Stimulated activated CD4-positive, alpha-beta T cell treated with anti-CD3 and anti-CD28 coated beads, Interleukin-15, amount 100 ng/mL, for 24 hours (primary cell): Measurements from ENCODE around the gene EWSR1.

ENCODE experiments used
- DNase-seq: peaks from one replicate; pipeline ENCODE4 v3.0.0-alpha.2; 2020

The EWSR1 gene

DNA sequence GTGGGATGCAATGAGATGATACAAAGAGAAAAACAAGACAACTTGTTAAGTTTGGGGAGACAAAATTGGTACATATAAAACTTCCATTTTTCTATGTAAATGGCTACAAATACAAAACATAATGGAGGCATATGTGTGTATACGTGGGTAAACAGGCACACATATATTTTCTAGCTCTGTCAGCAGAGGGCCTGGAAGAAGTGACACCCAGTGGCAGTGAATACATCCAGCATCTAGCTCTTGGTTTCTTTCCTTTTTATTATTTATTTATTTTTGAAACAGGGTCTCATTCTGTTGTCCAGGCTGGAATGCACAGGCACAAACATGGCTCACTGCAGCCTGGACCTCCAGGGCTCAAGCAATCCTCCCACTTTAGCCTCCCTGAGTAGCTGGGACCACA, 52.5 kb downstream of the EWSR1 start:
- DNase-seq: no peak

DNA sequence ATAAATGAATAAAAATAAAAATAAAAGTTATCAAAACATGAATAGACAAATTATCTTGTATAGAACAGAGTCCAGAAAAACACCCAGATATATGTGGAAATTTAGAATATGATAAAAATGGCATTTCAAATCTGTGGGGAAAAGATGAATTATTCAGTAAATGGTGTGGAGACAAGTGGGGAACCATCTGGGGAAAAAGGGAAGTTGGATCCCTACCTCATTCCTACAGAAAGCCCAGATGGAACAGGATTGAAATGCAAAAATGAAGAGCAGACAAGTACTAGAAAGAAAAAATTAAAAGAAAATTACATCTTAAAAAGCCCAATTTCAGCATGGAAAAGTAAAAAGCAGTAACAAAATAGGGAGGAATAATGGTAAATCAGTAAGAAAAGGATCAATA, 55.6 kb downstream of the EWSR1 start:
- no peak for DNase-seq

DNA sequence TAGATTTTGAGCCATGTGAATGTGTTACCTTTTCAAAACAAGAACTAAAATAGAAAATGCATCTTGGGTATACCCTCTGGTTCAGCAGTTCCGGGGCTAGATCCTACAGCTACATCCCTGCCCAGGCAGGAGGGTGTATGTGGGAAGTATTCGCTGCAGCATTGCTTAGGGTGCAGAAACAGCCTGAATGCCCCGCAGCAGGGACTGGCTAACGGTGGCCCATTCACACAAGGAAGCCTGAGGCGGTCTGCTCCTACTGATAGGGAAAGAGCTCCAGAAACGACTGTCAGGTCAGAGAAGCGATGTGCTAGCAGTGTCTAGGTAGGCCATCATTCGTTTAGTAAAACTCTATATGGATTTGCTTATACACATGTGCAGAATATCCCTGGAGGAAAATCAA, 57.3 kb downstream of the EWSR1 start:
- DNase-seq: no peak

DNA sequence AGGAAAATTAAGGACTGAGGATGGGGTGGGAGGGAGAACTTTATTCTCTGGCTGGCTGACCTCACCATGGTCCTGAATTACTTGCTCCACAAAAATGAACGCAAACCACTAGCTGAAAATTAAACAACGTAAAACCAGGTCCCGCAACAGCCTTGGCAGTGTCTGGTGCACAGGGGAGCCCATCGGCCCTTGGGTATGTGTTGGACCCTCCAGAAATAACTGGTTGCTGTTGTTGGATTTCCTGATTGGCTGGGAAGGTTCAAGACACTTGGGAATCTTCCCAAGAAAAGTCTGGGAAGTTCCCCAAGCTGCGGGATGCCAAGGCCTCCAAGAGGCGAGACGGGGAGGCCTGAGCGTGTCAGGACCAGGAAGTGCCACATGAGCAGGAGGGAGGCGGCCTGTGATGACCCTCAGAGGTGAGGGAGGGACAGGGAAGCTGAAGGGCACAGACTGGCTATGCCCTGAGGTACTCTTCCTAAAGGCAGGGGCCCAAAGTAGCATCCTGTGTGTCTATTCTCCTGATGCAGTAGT, 57.8 kb downstream of the EWSR1 start:
- no peak for DNase-seq

DNA sequence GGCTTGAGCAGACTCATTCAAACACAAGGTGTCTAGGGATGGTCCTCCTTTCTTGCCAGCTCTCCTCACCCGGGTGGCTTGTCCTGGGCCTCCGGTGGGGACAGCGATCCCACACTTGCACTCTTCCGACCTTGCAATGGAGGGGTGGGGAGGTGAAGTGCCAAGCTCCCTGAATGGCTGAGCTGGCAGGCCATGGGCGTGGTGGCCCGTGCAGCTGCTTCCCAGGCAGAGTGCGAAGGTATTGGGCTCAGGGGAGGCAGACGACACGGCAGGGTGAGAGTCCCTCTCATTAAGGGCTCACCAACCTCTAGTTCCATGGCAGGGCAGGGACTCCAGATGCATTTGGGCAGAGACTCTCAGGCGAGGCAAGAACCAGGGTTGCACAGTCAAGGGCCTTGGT, 58.4 kb downstream of the EWSR1 start:
- DNase-seq: no peak

DNA sequence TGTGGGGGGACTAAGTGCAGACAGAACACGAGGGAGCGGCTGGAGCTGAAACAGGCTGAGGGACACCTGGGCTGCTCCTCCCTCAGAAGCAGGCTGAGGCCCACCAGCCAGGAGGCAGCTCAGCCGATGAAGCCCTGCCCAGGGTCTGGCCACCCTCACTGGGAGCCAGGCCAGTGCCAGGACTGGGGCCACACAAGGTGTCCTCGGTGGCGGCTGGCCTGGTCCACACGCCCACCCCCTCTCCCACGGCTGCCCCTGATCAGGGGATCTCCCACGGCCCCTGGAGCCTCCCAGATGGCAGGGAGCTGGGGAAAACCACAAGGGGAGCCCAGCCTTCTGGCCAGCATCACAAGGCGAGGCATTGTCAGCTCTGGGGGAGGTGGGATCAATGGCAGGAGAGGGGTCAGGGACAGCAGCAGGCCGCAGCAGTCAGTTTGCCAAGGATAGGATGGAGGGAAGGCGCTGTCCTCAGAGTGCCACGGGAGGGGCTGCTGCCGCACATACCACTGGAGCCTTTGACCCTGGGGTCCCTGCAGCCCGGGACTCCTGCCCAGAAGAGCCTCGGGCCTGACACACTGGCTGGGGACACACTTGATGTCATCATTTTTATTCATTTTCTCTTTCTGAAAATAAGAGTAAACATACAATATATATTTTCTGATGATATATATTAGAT, 59.2 kb downstream of the EWSR1 start:
- no peak for DNase-seq

DNA sequence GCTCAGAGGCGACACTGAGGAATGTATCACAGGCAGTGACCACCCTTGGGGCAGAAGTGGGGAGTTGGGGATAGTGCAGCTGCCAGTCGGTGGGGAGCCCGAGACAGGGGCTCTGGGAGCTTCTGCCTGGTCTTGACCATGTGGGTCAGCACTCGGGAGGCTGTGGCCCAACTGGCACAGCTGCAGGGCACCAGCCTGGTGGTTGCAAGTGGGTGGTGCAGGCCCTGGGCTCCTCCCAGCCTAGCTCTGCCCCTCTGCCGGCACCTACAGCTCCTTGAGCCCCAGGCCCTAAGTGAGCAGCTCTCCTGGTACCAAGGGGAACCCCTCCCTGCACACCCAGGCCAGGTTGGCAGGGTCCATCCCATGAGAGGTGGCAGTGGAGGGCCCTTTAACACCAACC, 60.0 kb downstream of the EWSR1 start:
- DNase-seq: no peak

DNA sequence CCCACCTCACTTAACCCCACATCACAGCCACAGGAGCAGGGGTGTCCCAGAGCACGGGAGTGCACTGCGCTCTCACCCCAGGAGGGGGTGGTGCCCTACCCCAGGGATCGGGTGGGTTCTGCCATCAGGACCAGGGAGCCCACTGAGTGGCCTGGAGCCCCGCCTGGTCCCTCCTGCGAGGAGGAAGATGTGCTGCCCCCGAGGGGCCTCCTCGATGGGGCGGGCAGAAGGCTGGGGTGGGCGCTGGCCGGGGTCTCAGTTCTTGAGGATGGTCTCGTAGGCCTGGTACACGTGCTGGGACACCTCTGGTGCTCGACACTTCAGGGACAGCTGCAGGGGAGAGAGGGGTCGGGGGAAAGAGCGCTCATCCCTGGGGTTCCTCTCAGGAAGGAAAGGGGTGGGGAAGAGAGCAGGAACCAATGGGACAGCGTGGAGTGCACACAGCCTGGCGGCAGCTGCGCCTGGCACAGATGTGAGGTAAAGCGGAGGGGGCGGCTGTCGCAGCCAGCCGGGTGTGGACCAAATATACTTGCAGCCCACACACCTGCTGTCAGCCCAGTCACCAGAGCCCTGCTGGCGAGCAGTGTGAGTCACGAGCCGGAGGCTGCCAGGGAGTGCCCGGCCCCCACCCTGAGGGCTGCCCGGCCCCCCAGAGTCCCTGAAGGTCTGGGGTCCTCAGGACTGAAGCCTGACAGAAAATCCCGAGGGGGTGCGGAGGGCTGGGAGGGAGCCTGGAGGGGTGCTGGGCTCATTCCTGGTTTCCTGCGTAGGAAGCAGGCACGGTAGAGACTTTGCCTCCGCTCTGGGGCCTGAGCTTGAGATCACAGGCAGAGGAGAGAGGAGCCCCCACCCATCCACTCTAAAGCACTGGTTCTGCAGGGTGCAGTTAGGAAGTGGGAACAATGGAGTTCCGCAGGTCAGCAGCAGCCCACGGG, 60.8 kb downstream of the EWSR1 start:
- no peak for DNase-seq

DNA sequence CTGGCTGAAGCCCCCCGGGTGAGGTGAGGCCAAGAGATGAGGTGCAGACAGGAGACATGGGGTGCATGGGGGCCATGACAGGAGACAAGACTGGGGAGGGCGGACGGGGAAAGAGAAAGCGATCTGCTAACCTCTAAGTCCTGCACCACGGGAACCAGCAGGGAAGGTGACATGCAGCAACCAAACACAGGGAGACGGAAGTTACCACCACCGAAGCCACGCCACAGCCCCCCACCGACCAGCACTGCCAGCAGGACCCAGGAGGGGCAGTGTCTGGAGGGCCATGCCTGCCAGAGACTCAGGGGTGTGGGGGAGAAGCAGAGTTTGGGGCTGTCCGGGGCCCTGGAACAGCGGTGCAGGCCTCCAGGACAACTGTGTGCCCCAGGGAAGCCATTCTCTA, 61.5 kb downstream of the EWSR1 start:
- DNase-seq: no peak

DNA sequence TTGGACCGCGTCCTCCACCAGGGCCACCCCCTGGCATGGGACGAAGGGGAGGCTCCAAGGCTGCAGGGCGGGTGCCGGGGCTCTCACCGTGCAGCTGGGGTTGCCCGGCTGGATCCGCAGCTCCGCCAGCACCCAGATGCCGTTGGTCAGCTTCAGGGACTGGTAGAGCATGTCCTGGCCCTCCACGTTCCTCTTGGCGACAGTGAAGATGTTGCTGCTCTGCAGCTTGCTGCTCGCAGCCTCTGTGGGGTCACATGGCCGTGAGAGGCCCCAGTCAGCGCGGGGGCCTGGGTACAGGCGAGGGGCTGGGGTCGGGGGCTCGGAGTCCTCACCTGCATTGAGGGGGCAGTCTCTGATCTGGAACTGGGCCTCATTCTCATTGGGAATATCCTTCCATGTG, 62.2 kb downstream of the EWSR1 start:
- no peak for DNase-seq

DNA sequence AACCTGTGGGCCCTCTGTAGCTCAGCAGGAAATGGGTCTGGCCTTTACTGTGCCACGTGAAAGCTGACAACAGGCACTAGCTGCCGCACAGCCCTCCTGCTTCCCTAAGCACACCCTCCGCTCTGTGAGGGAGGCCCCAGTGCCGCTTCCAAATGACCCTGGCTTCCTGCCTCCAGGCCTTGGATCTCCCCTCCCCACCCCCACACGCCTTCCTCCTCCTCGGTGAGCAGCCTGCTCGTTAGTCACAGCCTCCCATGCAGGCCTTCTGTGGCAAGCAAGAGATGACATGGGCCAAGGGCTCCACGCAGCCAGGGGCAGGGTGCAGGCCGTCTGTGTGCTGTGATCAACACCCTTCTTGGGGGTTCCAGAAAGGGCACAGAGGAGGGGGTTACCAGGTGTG, 62.7 kb downstream of the EWSR1 start:
- no peak for DNase-seq

DNA sequence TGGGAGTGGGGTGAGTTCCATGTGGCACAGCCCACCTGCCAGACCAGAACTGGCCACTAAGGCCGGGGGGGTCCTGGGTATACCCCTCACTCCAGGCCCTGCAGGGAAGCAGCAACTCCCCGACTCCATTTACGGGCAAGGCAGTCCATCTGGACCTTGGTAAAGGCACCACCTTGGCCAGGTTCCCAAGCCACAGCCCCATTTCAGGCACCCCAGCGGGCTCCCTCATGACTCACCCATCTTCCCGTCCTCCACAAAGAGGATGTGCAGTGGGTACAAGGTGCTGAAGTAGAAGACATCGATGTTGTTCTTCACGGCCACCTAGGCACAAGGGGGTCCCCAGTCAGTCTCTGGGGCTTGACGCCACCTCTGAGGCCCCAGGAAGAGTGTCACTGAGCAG, 63.1 kb downstream of the EWSR1 start:
- DNase-seq: no peak

DNA sequence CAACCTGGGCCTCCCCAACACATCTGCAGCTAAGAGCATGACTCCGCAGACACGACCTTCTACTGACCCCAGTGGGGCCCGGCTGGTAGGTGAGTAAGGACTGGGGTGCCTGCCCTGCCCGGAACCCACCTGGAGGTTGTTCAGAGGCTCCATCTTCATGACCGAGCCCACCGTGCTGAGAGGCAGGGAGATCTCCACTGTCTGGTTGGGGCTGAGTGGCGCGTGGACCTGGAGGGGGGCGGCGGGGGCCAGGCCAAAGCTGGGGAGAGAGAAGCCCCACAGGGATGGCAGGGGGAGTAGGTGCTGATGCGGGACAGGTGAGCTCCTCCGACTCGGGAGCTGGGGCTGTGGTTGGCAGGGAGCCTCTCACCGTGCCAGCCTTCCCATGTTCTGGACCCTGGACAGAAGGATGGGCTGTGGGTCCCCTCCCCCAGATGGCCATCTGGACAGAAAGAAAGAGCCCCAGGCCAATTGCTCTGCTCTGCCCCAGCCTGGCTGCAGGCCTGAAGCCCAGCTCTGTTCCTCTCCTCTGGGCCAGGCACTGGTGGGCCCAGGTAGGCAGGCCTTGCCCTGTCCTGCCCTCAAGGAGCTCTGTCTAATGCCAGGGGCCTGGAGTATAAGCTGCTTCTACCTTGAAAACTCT, 63.7 kb downstream of the EWSR1 start:
- DNase-seq: no peak

DNA sequence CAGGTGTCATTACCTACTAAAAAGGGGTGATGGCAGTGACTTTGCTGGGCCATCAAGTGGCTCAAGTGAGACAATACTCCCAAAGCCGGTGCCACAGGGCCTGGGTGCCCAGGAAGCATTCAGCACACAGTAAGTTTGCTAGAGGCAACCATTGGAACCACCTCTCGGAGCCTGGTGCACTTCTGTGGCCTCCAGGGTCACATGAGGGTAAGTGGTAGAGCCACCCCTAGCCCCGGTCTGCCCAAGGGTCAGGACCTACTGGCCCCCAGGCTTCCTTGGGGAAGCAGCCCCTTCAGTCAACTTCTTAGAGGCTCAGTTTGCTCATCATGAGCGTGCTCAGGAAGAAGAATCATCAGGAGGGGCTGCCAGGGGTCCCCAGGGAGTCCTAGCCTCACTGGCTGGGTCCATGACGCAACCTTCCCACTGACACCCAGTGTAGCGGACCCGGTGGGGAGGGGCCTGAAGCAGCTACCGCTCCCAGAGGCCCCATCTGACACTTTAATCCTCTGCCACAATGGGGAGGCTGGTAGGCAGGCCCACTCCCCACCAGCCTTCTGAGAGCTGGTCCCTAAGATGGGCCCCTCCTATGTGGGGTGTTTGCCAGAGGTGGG, 64.9 kb downstream of the EWSR1 start:
- no peak for DNase-seq

DNA sequence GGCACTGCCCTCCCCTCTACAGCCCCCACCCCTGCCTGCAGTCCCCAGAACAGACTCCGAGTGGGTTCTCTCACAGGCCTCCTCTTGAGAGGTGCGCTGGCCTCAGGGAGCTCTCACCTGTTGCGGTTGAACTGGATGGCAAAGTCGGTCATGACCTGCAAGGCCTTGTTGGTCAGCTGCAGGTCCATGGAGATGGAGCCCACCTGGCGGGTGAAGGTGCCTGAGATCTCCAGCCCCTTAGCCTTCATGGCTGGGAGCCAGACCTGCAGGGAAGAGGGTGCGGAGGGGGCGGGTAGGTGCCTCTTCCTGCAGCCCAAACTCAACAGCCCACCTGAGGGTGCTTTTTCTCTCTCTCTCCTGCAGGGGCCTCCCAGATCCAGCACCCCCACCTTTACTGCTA, 66.1 kb downstream of the EWSR1 start:
- no peak for DNase-seq

DNA sequence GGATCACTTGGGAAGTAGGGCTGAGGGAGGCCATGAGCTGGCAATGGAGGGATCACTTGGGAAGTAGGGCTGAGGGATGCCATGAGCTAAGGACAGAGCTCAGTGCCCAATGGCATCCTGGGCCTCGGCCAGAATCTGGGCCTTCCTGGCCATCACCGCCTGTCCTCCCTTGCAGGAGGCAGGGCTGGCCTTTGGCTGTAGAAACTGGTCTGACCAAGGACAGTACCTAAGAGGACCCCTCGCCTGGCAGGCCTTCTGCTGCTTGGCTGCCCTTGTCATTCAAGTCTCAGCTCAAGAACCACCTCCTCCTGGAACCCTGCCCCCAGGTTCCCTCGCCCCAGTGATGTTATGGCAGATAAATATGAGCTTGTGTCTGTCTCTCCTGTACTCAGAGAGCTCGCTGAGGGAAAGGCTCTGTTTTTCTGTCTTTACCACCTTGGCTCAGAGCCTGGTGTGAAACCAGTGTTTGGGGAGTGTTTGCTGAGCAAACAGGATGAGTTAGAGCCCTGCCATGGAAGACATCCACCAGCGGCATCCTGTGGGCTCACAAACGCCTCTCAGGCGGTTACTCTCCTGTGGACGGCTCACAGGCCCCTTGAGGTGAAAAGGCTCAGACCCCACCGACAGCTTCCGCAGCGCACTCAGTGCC, 66.8 kb downstream of the EWSR1 start:
- DNase-seq: no peak

DNA sequence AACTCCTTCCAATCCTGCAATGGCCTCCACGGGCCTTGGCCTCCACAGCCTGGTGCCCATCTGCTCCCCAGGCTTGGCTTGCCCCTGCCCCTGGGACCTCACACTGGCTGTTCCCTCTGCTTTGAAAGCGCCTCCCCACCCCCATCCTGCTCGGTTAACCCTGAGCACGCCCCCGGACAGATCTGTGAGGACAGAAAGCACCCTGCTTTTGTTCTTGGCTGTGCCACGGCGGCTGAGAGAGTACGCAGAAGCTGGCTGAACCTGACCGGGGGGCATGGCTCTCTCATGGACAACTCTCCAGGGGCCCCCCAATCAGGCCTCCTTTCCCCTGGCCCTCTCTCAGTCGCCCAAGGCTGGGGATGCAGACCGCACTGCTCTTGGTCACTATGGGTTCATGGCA, 67.6 kb downstream of the EWSR1 start:
- DNase-seq: no peak

DNA sequence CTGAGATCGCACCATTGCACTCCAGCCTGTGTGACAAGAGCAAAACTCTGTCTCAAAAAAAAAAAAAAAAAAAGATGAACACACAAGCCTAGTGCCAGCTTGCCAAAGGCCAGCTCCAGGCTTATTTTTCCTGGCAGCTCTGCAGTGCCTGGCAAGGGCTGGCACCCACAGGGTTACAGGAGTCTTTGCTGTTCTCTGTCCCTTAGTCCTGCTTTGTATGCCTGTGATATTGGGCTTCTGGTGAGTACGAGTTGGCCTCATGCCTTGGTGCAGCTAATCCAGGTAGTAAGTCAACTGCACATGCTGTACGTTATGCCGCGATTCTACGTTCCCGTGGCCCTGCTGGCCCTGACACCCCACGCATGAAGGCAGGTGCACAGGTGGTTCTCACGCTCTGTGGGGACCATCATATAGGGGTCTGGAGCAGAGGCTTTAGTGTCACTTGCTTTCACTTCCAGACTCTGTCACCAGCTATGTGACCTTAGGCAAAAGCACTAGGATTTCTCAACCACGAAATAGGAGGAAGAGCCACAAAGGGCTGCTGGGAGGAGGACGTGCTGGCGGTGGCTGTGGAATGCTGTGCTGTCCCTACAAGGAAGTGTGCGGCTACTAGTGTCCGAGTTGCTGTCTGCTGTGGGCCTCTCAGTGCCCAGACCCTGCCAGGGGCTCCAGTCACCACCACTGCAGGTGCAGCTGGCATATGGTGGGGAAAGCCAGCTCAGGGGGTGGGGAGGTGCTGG, 68.9 kb downstream of the EWSR1 start:
- no peak for DNase-seq

DNA sequence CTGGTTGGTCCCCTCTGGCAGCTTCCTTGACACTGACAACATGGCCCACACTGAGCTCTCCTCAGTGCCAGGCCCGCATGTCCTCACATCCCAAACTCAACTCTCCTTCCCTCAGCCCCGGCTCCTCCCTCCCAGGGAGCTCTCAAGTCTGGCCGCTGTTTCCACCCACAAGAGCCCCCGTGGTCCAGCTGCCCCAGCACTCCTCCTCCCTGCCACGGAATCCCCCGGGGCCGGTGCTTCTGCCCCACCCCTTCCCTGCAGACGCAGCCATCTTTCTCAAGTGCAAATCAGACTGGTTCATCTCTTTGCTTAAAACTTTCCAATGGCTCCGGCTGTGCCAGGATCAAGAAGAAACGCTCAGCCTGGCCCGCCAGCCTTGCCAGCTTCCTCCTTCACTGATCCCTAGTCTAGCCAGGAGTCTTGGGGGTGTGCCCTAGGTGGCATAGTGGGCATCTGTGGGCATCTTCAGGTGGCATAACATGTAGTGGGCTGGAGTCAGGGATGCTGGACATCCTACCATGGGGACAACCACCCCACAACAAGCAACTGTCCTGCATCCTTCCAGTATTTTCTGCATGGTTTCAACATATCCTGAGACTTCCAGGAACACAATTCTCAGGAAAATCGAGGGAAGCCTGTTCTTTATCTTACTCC, 69.7 kb downstream of the EWSR1 start:
- DNase-seq: no peak

DNA sequence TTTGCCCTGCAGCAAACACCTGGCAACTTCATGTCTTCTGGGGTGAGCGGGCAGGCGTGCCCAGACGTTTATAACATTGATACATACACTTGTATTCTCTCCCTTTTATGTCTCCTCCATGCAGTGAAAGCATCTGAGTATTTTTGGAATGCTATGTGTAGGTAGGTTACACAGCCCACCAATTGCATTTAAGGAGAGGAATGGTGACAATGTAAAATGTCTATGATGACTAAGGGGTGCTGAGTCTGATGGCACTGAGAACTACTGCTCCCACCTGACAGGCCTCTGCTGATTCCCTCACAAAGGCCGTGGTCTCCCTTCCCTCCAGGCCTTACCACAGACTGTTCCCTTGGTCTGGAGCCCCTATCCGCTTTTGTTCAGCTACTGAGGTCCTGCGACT, 70.3 kb downstream of the EWSR1 start:
- no peak for DNase-seq
